IMR-90 (cell line): ENCODE results near the gene NOVA2.

Source experiments
- CHD1 ChIP-seq: IDR thresholded peaks from 2 replicates; pipeline ENCODE4 v1.6.1; 2012; ENCODE audit warnings: low read depth, low read length, improper control_type of control experiment
- CTCF ChIP-seq: conservative IDR thresholded peaks from 2 replicates; pipeline ENCODE4 v1.5.1; 2012; ENCODE audit warnings: mild to moderate bottlenecking, low read depth, low read length, improper control_type of control experiment
- FOS ChIP-seq: fragments of 150-350 bp; IDR thresholded peaks from 2 replicates; pipeline ENCODE4 v1.6.1; 2016; ENCODE audit warnings: low read depth, low read length
- NFE2L2 ChIP-seq: fragments of 150-350 bp; IDR thresholded peaks from 2 replicates; pipeline ENCODE4 v1.6.1; 2016; ENCODE audit warnings: low read depth, mild to moderate bottlenecking, low read length
- POLR2A ChIP-seq: IDR thresholded peaks from 2 replicates; pipeline ENCODE4 v1.6.1; 2012; ENCODE audit warnings: mild to moderate bottlenecking, low read depth, low read length
- RFX5 ChIP-seq: IDR thresholded peaks from 2 replicates; pipeline ENCODE4 v1.8.0; 2012; ENCODE audit warnings: low read depth, mild to moderate bottlenecking, low read length, moderate library complexity
- TF ChIP-seq, protein P1 (sequence below): fragments of 150-350 bp; IDR thresholded peaks from 2 replicates; pipeline ENCODE4 v1.6.1; 2017; ENCODE audit warnings: mild to moderate bottlenecking, antibody characterized with exemption, low read length, low read depth

- TF ChIP-seq CTCF, result no peak
- no peak for TF ChIP-seq NFE2L2
- TF ChIP-seq, protein P1, sequence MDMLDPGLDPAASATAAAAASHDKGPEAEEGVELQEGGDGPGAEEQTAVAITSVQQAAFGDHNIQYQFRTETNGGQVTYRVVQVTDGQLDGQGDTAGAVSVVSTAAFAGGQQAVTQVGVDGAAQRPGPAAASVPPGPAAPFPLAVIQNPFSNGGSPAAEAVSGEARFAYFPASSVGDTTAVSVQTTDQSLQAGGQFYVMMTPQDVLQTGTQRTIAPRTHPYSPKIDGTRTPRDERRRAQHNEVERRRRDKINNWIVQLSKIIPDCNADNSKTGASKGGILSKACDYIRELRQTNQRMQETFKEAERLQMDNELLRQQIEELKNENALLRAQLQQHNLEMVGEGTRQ, result no peak
- TF ChIP-seq POLR2A, result no peak
- TF ChIP-seq FOS, result no peak
- TF ChIP-seq RFX5, result no peak
- no peak for TF ChIP-seq CHD1
Observed at GRCh38 chr19:45887200-45887710, 86.4 kb downstream of the NOVA2 start.
